CD4-positive, alpha-beta T cell treated with Interleukin-4 for 1 hour (primary cell): ENCODE results near the gene CLTCL1.

ENCODE experiments used
- DNase-seq, 2 donors: peaks; one replicate each; pipeline ENCODE4 v3.0.0-alpha.2; 2020 to 2022

Gene CLTCL1

DNA sequence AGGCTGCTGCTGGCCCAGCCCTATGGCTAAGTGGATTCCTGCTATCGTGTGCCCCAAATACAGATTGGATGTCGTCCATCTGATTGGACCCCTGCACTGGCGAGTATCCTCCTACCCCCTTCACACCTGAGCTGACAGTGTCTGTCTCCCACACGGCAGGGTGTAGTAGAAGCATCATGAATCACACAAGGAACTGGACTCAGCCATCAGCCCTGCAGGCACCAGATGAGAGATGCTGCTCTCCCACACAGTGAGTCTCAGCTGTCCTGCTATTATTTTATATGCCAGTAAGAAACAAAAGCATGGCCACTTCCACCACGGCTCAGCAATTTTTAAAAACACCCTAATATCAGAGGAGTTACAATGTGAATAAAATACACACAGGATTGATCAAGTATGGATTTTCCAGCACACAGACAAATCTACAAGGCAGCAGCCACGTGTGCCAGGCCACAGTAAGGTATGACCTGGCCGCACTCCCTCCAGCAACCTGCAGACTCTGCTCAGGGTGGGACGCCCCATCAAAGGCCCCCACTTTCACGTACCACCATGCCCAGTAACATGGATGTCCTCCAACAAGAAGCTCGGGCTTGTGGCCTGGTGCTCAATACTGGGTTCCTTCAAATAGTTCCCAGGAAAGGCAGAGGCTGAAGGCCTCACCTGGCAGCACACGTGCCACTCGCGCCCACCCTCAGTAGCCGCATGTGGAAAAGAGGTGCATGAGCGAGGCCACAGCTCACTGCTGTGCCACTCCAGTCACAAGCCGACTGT lies 96.6 kb downstream of the CLTCL1 start:
- peak in 1 of 2 donors; percentile 9 for DNase-seq

DNA sequence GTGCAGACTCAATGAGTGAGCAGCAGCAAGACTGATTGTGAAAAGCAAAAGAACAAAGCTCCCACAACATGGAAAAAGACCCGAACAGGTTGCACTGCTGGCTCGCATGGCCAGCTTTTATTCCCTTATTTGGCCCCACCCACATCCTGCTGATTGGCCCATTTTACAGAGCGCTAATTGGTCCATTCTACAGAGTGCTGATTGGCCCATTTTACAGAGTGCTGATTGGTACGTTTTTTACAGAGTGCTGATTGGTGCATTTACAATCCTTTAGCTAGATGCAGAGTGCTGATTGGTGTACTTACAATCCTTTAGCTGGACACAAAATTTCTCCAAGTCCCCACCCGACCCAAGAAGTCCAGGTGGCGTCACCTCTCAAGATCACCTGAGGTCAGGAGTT lies 97.6 kb downstream of the CLTCL1 start:
- DNase-seq = peak in 1 of 2 donors; percentile 5

DNA sequence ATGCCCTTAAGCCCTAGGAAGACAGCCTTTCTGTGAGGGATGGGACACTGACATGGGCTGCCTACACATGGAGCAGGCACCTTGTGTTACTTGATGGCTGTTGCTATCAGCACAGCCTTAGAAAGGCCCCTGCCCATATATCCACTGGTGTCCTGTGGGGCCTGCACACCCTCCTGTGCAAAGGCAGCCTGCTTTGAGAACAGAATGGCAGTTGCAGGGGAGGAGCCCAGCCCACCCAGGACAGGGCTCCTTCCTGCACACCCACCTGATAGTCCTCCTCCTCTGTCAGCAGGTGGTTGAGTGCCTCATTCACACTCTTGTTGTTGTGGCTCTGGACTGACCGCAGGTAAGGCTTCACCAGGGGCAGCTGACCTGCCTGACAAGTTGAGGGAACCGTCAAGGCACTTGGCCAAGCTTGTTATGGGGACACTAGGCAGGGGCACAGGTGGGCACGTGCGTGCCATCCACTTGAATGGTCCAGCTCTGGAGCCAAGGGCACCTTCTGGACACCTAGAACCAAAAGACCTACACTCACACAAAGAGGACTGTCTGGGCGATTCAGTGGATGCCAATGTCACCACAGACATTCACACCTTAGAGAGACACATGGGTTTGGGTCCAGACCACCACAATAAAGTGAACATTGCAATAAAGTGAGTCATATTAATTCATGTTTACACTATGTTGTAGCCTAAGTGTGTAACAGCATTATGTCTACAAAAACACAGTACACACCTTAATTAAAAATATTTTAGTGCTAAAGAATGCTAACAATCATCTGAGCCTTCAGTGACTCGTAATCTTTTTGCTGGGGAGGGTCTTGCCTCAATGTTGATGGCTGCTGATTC lies 103.6 kb downstream of the CLTCL1 start:
- DNase-seq = no peak

DNA sequence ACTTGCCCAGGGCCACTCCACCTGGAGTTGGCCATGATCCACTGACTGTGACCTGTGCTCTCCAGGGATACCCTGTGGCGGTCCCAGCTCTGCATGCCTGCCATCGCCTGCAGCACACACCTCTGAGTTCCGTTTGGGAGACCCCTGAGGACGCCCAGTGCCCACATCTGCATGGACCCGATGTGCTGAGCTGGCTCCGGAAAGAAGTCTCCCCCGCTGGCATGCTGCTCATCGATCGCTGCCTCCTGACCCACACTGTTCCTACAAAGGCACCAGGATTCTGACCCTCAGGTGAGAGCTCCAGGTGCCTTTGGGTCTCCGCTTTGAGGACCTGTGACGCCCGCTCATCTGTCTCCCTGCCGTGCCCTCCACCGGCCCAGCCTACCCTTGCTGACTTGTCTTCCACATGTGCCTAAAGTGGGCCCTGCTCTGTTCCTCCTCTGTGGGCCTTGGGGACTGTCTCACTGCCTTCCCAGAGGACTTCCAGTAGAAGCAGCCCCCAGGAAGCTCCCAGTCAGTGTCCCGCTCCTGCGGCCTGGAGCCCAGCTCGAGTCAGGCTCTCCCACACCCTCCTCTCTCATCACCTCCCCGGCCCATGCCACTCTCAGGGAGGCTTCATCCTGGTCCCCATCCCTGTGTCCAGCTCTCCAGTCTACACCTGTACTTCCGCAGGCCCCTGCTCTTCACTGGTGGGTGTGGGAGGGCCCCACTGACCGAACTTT lies 107.1 kb downstream of the CLTCL1 start:
- DNase-seq = no peak

GRCh38 chr22:19183216-19183615 lies 108.3 kb downstream of the CLTCL1 start:
- no peak for DNase-seq

GRCh38 chr22:19182472-19183157 lies 108.9 kb downstream of the CLTCL1 start:
- no peak for DNase-seq

- no peak for DNase-seq
These were observed 109.6 kb downstream of the CLTCL1 start for GRCh38 chr22:19181786-19182471.

DNA sequence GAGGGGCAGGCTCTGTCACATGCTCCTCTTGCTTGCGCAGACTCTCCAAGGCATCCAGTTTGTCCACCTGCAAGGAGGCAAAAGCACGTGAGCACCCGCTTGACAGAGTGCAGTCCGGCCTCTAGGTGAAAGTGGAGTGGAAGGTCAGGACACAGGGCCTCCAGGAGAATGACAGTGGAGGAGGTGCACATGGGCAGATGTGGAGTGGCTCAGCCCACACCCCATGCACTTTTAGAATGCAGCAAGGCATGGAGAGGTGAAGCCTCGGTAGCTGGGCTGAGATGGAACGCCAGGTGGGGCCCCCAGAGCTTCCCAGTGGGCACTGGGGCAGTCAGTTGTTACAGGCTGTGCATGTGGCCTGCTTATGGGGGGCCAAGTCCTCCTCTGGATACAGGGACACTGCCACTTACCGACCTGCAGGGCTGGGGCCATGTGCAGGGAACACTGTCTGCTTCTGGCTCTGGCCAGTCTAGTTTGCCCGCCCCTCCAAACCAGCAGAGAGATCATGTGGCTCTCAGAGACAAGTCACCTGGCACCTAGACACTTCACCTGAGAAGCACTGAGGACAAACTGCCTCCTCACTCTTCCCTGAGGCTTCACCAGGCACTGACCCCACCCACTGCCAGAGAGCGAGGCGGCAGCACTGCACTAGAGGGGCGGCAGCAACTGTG lies 110.6 kb downstream of the CLTCL1 start:
- no peak for DNase-seq

- no peak for DNase-seq
These were observed 111.3 kb downstream of the CLTCL1 start for GRCh38 chr22:19180234-19180633.

DNA sequence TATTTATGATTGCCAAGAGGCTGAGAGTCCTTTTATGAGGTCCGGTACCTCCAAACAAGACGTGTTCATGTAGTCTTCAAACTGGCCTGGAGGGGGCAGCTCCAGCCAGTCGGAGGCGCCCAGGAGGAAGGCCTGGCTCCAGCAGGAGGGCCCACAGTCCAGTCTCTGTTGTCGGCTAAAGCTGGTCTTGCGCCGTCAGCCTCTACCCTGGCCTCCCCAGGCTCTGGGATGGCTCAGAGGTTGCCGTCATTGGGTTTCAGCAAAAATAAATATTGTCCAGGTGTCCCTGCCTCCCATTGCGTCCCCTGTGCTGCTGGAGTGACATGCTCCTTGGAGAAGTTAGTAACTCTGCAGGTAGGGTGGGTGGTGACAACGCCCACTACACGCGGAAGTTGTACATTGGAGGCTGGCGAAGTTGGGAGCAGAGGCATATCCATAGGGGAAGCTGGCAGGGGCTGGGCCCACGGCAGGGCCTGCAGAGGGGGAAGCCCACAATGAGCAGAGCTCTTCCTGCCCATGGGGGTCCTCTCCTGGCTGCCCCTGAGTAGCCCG lies 111.9 kb downstream of the CLTCL1 start:
- peak; percentile 62 to 65 for DNase-seq

DNA sequence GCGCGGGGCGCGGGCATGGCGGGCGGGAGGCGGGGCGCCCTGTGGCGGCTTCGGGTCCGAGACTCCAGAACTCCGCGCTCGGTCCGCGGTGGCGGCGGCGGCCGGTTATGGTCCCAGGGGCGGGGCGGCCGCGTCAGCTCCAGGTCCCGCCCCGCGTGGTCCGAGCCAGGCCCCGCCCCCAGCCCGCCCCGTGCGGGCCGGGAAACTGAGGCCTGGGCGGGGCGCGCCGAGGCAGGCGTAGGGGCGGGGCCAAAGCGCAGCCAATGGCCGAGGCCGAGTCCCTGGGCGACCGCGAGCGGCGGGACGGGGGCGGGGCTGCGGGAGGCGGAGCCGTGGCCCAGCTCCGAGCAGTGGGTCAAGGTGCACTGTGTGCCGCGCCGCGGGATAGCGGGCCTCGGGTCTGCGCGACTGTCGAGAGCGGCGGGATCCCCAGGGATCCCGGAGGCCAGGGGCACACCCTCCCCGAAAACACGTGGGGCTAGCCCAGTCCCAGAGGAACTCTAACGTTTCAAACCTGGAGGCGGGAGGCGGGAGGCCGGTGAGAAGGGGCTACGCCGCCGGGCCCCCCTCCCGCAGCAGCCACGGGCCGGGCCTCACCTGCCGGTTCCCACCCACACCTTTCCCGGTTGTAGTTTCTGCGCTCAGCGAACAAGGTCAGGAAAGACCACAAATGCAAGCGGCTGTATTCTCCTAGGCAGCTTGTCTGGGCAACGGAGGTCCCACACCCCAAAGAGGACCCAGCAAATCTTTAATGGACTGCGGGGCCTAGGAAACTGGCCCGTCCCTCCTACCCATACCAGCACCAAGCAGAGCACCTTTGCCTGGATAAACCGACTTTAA lies 112.6 kb downstream of the CLTCL1 start, which contains the start of gene SLC25A1:
TSS of gene SLC25A1 (minus strand) at position 80 of the 840 bp plus-strand sequence. CDS start at position 17, 63 bp downstream.
- peak; percentile 81 to 86 for DNase-seq

GRCh38 chr22:19178065-19178656 lies 113.4 kb downstream of the CLTCL1 start:
- peak; percentile 44 to 63 for DNase-seq

- no peak for DNase-seq
These were observed 114.1 kb downstream of the CLTCL1 start for GRCh38 chr22:19177164-19178064.

- DNase-seq = no peak
These were observed 114.8 kb downstream of the CLTCL1 start for GRCh38 chr22:19176732-19177131.

DNA sequence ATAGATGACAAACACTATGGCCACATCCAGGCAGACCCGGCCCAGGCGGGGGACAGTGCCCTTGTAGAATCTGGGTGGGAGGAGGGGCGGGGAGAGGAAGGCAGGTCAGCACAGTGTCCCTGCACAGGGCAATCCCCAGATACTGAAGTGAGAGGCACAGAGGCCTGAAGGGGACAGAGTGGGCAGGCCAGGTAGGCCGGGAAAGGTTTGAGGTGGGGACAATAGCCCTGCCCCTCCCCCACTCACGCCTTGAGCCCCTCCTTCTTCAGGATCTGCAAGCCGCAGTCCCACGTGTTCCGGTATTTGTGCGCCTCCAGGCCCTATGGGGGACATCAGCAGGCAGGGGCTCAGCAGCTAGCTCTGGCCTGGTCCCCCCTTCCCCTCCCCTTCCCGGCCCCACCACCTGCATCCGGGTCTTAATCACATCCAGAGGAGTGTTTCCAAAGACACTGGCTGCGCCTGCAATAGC lies 115.3 kb downstream of the CLTCL1 start:
- no peak for DNase-seq

- DNase-seq = no peak
These were observed 115.8 kb downstream of the CLTCL1 start for GRCh38 chr22:19175602-19176174.

DNA sequence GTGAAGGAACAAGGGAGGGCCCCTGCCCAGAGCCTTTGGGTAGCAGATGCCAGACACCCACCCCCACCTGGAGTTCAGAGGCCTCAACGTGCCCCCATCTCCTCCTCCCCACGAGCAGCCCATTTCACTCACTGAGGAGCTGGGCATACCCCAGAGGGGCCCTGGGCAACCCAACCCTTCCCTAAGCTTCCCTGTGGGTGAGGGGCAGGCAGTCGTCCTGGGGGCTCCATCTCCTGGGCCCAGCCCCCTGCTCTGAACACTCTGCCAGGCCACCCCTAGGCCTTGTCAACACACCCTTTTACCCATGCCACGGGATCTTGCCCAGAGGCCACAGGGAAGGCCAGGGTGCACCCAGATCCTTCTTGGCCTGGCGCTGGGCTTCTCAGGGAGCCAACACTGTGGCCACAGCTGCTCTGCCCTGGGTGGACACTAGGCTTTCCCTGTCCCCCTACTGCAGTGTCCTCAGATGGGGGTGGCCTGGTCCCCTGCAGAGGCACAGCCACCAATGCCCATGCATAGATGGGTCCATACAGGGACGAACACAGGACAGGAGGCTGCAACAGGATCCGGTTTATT lies 116.4 kb downstream of the CLTCL1 start:
- no peak for DNase-seq
